Mucosa of descending colon (tissue), 3 donors: ENCODE measurements around the gene PAFAH1B2. TPM values are rescaled to one million over a fixed set of nuclear protein-coding genes. Genes with fewer than 3 reads are reported as not detected.
"Not testable (repeated sequence)": the region's sequence is repeated elsewhere in the genome, so short reads cannot be mapped to it uniquely, and the experiment has no call there.

ENCODE experiments used
- ATAC-seq: fragments of 200-7000 bp; cut with Tn5 transposase; one replicate; pipeline ENCODE4 v1.9.1; 2020; ENCODE audit warnings: mild to moderate bottlenecking, moderate library complexity
- DNase-seq, 3 donors: peaks; one replicate each; pipeline ENCODE4 v3.0.0-alpha.2; 2020
- H3K36me3 ChIP-seq: fragments of 200-600 bp; one replicate; pipeline ENCODE4 v1.8.0; 2021; ENCODE audit warnings: low read depth, mild to moderate bottlenecking
- H3K4me1 ChIP-seq: fragments of 200-600 bp; one replicate; pipeline ENCODE4 v1.8.0; 2021; ENCODE audit warnings: low read depth, mild to moderate bottlenecking
- H3K4me3 ChIP-seq: fragments of 200-600 bp; one replicate; pipeline ENCODE4 v1.8.0; 2021; ENCODE audit warnings: mild to moderate bottlenecking
- H3K9me3 ChIP-seq: fragments of 200-600 bp; one replicate; pipeline ENCODE4 v1.8.0; 2021; ENCODE audit warnings: mild to moderate bottlenecking
- intact Hi-C, 2 donors: fragments of 100-400 bp; cut with DNase I in 1 of 2; cut with micrococcal nuclease in 1 of 2; formaldehyde crosslinking; loops; one replicate each; pipeline versions ENCODE4 v1.11.0 to v1.11.1; 2022; cut with DNase I, micrococcal nuclease
- total RNA-seq, 3 donors: library from RNA; stranded (reverse); fragmentation: NEBNext Ultra II Directional in 2 of 3; extraction: Animal tissue kit (Norgen Biotek cat#: 25700) in 2 of 3; gene quantifications; one replicate each; pipeline versions ENCODE4 v1.2.1 to v1.2.4, GENCODE V29; 2021 to 2023
- TF ChIP-seq, protein P1 (sequence below): fragments of 200-600 bp; IDR thresholded peaks from one replicate; pipeline ENCODE4 v1.8.0; 2022; ENCODE audit warnings: antibody characterized with exemption, mild to moderate bottlenecking
- donor health status: DM: no; HTN: no; CAD: no; lungs with moderate emphysema.
- donor health status: DM: no; HTN: no; CAD: no.
- donor health status: DM: no; HTN: yes; CAD: no.

The PAFAH1B2 gene
- total RNA-seq, 3 donors from 2014 or later, result 67.9 to 72.7 (median 71.9) TPM

DNA sequence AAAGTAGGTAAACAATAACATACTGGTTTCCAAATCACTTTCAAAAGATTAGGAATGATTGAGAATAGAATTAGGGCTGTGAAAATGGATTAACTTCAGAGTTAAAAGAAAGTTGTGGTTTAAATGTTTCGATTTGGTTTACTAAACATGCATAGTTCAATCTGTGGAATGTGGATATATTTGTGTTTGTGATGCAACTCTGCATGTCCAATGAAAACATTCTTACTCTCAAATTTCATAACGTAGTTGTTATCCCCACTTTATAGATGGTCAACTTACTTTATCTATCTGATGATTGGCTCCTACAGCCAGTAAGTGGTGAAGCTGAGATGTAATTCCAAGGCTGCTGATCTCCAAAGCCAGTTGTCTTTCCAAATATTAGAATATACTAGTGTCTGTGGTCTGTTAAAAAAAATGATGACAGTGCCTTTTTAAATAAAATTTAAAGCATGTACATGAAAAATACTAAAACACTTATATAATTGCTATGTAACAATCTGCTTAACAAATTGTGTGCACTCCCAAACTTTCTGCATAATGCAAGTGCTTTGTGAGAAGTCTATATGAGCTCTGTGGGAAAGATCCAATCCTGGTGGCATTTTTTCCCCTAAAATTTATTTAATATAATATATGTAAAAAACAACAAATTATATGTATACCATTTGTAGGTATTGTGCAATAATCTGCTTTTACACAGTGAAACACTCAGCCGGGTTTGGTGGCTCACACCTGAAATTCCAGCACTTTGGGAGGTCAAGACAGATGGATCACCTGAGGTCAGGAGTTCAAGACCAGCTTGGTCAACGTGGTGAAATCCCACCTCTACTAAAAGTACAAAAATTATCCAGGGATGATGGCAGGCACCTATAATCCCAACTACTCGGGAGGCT, 36.1 kb upstream of the PAFAH1B2 start:
- Histone ChIP-seq H3K4me1 (no peaks in the 10 kb centered on the region), H3K36me3 (no peaks in the 10 kb centered on the region), H3K4me3 (no peak overlapping the region), H3K9me3 (no peaks in the 10 kb centered on the region)
- intact Hi-C loops, result loop anchor here in 1 of 2 donors (5.0 to 10.0 kb wide), 2 partner anchors 231 to 313 kb away; partner anchors contain the start of gene APOA5
- ATAC-seq (no peak), DNase-seq (no peak)
- TF ChIP-seq, protein P1, sequence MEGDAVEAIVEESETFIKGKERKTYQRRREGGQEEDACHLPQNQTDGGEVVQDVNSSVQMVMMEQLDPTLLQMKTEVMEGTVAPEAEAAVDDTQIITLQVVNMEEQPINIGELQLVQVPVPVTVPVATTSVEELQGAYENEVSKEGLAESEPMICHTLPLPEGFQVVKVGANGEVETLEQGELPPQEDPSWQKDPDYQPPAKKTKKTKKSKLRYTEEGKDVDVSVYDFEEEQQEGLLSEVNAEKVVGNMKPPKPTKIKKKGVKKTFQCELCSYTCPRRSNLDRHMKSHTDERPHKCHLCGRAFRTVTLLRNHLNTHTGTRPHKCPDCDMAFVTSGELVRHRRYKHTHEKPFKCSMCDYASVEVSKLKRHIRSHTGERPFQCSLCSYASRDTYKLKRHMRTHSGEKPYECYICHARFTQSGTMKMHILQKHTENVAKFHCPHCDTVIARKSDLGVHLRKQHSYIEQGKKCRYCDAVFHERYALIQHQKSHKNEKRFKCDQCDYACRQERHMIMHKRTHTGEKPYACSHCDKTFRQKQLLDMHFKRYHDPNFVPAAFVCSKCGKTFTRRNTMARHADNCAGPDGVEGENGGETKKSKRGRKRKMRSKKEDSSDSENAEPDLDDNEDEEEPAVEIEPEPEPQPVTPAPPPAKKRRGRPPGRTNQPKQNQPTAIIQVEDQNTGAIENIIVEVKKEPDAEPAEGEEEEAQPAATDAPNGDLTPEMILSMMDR, result no peak

GRCh38 chr11:117110294-117110950, 33.7 kb upstream of the PAFAH1B2 start:
- DNase-seq (no peak), ATAC-seq (no peak)
- TF ChIP-seq, protein P1, result no peak
- intact Hi-C loops, result no loop called here
- Histone ChIP-seq H3K9me3 (no peaks in the 10 kb centered on the region), H3K4me3 (no peak overlapping the region), H3K36me3 (no peaks in the 10 kb centered on the region), H3K4me1 (no peaks in the 10 kb centered on the region)

DNA sequence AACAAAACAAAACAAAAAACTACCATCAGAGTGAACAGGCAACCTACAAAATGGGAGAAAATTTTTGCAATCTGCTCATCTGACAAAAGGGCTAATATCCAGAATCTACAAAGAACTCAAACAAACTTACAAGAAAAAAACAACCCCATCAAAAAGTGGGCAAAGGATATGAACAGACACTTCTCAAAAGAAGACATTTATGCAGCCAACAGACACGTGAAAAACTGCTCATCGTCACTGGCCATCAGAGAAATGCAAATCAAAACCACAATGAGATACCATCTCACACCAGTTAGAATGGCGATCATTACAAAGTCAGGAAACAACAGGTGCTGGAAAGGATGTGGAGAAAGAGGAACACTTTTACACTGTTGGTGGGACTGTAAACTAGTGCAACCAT, 31.6 kb upstream of the PAFAH1B2 start:
- H3K36me3 ChIP-seq, ATAC-seq, DNase-seq, H3K9me3 ChIP-seq, H3K4me3 ChIP-seq, intact Hi-C loops, H3K4me1 ChIP-seq: not testable (repeated sequence)

GRCh38 chr11:117112939-117113338, 31.1 kb upstream of the PAFAH1B2 start:
- H3K4me3 ChIP-seq, H3K36me3 ChIP-seq, DNase-seq, H3K9me3 ChIP-seq, intact Hi-C loops, H3K4me1 ChIP-seq, ATAC-seq: not testable (repeated sequence)

DNA sequence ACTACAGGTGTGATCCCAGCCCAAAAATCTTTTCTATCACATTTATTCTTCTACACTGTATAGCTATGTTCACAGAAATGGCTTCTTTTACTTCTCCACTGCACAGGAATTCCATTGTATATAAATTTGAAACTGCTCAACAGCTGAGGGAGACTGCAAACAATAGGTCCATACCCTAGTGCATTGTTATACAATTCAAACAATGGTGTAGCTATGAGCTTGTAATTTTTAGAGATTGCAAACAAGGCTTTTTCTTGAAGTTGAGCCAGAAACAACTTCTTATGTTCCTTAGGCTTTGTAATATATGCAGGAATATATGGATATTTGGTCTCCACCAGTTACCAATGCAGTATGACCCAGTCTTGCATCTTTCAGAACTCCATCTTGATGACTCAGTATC, 26.4 kb upstream of the PAFAH1B2 start:
- DNase-seq, result no peak
- intact Hi-C loops, result no loop called here
- Histone ChIP-seq H3K9me3 (no peaks in the 10 kb centered on the region), H3K36me3 (no peaks in the 10 kb centered on the region), H3K4me3 (no peak overlapping the region), H3K4me1 (no peaks in the 10 kb centered on the region)
- TF ChIP-seq, protein P1, result no peak
- no peak for ATAC-seq

DNA sequence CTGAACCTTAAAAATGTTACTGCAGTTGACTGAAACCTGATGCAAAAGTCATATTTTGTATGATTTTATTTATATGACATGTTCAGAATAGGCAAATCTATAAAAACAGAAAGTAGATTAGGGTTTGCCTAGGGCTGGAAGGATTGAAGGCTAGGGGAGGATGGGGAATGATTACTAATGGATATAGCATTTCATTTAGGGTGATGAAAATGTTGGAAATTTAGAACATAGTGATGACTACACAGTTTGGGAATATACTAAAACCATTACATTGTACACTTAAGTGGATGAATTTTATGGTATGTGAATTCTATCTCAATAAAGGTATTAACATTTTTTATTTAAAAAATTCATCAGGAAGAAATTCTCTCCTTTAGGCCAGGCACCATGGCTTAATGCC, 22.9 kb upstream of the PAFAH1B2 start:
- intact Hi-C loops, result no loop called here

More for the DNA sequence above, 22.9 kb upstream of the PAFAH1B2 start:
- Histone ChIP-seq H3K36me3 (no peaks in the 10 kb centered on the region), H3K9me3 (no peaks in the 10 kb centered on the region), H3K4me1 (no peaks in the 10 kb centered on the region), H3K4me3 (no peak overlapping the region)
- ATAC-seq (no peak), DNase-seq (no peak)
- TF ChIP-seq, protein P1, result no peak
